SU-DHL-6 (cell line): ENCODE measurements around the gene TMLHE.
"Not testable (repeated sequence)": the region's sequence is repeated elsewhere in the genome, so short reads cannot be mapped to it uniquely, and the experiment has no call there.

Experiments used
- H2AFZ ChIP-seq: fragments of 200-600 bp; sonication (generic); 2 replicates; pipeline ENCODE4 v1.6.1; 2014; ENCODE audit warnings: low read depth, mild to moderate bottlenecking, moderate library complexity, mixed read lengths, antibody characterized with exemption, low read length; ENCODE audit not compliant: severe bottlenecking
- H3F3A ChIP-seq: fragments of 200-600 bp; shearing (Covaris generic); 2 replicates; pipeline ENCODE4 v1.6.0; 2016; ENCODE audit warnings: antibody characterized with exemption, mild to moderate bottlenecking; ENCODE audit not compliant: insufficient read depth
- H3K27ac ChIP-seq: fragments of 200-600 bp; sonication (generic); 2 replicates; pipeline ENCODE4 v1.5.1; 2016; ENCODE audit warnings: low read depth, mild to moderate bottlenecking, low read length, moderate library complexity, mixed read lengths
- H3K27me3 ChIP-seq: fragments of 200-600 bp; sonication (generic), shearing (Covaris generic); 2 replicates; pipeline ENCODE4 v1.6.0; 2014; ENCODE audit warnings: mild to moderate bottlenecking, low read length
- H3K36me3 ChIP-seq: fragments of 200-600 bp; sonication (generic); 2 replicates; pipeline ENCODE4 v1.6.1; 2014; ENCODE audit warnings: mild to moderate bottlenecking, low read length, mixed read lengths
- H3K4me2 ChIP-seq: fragments of 300-600, 200-600 bp; shearing (Covaris generic), sonication (generic); 2 replicates; pipeline ENCODE4 v1.6.0; 2014; ENCODE audit warnings: low read length, low read depth, mild to moderate bottlenecking; ENCODE audit not compliant: poor library complexity, severe bottlenecking
- H3K4me3 ChIP-seq: fragments of 200-600 bp; sonication (generic); 2 replicates; pipeline ENCODE4 v1.5.1; 2014; ENCODE audit warnings: antibody characterized with exemption, low read length, mild to moderate bottlenecking, mixed read lengths; ENCODE audit not compliant: insufficient read depth, poor library complexity, severe bottlenecking
- H3K79me2 ChIP-seq: fragments of 200-600 bp; sonication (generic); 2 replicates; pipeline ENCODE4 v1.6.1; 2014; ENCODE audit warnings: mild to moderate bottlenecking, low read length, moderate library complexity; ENCODE audit not compliant: insufficient read depth
- H3K9ac ChIP-seq: fragments of 200-600 bp; sonication (generic); 2 replicates; pipeline ENCODE4 v1.7.0; 2014; ENCODE audit warnings: mild to moderate bottlenecking, low read length
- H3K9me2 ChIP-seq: fragments of 200-600 bp; sonication (generic); replicated peaks from 2 replicates; pipeline ENCODE4 v1.6.1; 2014; ENCODE audit warnings: low read length; ENCODE audit not compliant: insufficient read depth
- H3K9me3 ChIP-seq: fragments of 200-600 bp; sonication (generic); 2 replicates; pipeline ENCODE4 v1.6.1; 2014; ENCODE audit warnings: low read length, mixed read lengths; ENCODE audit not compliant: insufficient read depth
- H4K20me1 ChIP-seq: fragments of 200-600 bp; sonication (generic); 2 replicates; pipeline ENCODE4 v1.6.1; 2014; ENCODE audit warnings: low read depth, mild to moderate bottlenecking, antibody characterized with exemption, low read length, moderate library complexity, mixed read lengths
- CTCF ChIP-seq: fragments of 200-600 bp; sonication (generic); IDR thresholded peaks from one replicate; pipeline ENCODE4 v1.5.1; 2017; ENCODE audit warnings: antibody characterized with exemption, mild to moderate bottlenecking, low read length, moderate library complexity; ENCODE audit not compliant: insufficient read depth, poor library complexity, severe bottlenecking
- EZH2phosphoT487 ChIP-seq: fragments of 200-600 bp; sonication (generic), shearing (Covaris generic); conservative IDR thresholded peaks from 2 replicates; pipeline ENCODE4 v1.6.1; 2018; ENCODE audit warnings: mild to moderate bottlenecking, antibody characterized with exemption, low read length, moderate library complexity, mixed read lengths

Gene TMLHE

GRCh38 chrX:155535866-155536265 lies 76.9 kb downstream of the TMLHE start:
- no peaks in the 10 kb centered on the region for H4K20me1 ChIP-seq
- no peaks in the 10 kb centered on the region for H3F3A ChIP-seq
- H3K4me2 ChIP-seq = no peak overlapping the region
- H3K27ac ChIP-seq = no peak overlapping the region
- TF ChIP-seq CTCF (no peak), EZH2phosphoT487 (no peak)
- H3K9me2 ChIP-seq = no peaks in the 10 kb centered on the region
- no peaks in the 10 kb centered on the region for H3K79me2 ChIP-seq
- no peaks in the 10 kb centered on the region for H3K27me3 ChIP-seq
- no peak overlapping the region for H3K9ac ChIP-seq
- H2AFZ ChIP-seq = no peak overlapping the region
- H3K9me3 ChIP-seq = no peaks in the 10 kb centered on the region
- H3K36me3 ChIP-seq = no peaks in the 10 kb centered on the region
- no peak overlapping the region for H3K4me3 ChIP-seq

- Histone ChIP-seq H3K27me3 (no peaks in the 10 kb centered on the region), H2AFZ (no peak overlapping the region), H3K4me3 (no peak overlapping the region), H3K27ac (no peak overlapping the region), H3K4me2 (no peak overlapping the region), H3K9me2 (no peaks in the 10 kb centered on the region), H3K9me3 (no peaks in the 10 kb centered on the region), H3K79me2 (no peaks in the 10 kb centered on the region), H4K20me1 (no peaks in the 10 kb centered on the region), H3K36me3 (no peaks in the 10 kb centered on the region), H3K9ac (no peak overlapping the region), H3F3A (no peaks in the 10 kb centered on the region)
- TF ChIP-seq EZH2phosphoT487 (no peak), CTCF (no peak)
Measured at GRCh38 chrX:155534800-155535199, 78.0 kb downstream of the TMLHE start.

- peaks cover 11% of the 10 kb centered on the region; the same call in 1 of the 2 replicates for H3K36me3 ChIP-seq
- H3K4me3 ChIP-seq, H3K79me2 ChIP-seq, H3F3A ChIP-seq, H3K4me2 ChIP-seq, H2AFZ ChIP-seq, H3K27me3 ChIP-seq, H3K9ac ChIP-seq, H3K9me2 ChIP-seq, H3K9me3 ChIP-seq, H3K27ac ChIP-seq, H4K20me1 ChIP-seq: not testable (repeated sequence)
Measured at GRCh38 chrX:155527023-155527422, 85.7 kb downstream of the TMLHE start.

GRCh38 chrX:155514225-155514624 lies 98.5 kb downstream of the TMLHE start:
- Histone ChIP-seq H3K27ac (no peak overlapping the region), H3K9ac (no peak overlapping the region), H3K9me3 (no peaks in the 10 kb centered on the region), H3K36me3 (no peaks in the 10 kb centered on the region), H2AFZ (no peak overlapping the region), H3K9me2 (no peaks in the 10 kb centered on the region), H3F3A (no peaks in the 10 kb centered on the region), H3K4me3 (no peak overlapping the region), H3K79me2 (no peaks in the 10 kb centered on the region), H3K27me3 (no peaks in the 10 kb centered on the region), H3K4me2 (no peak overlapping the region), H4K20me1 (no peaks in the 10 kb centered on the region)
- TF ChIP-seq EZH2phosphoT487 (no peak), CTCF (no peak)
